A549 treated with Mapracorat at 1 μM for 4 hours (cell line): Measurements from ENCODE around the gene RNF150. TPM values are rescaled to one million over a fixed set of nuclear protein-coding genes. Genes with fewer than 3 reads are reported as not detected.

Experiments used
- total RNA-seq: library from RNA; stranded (reverse); fragments of 200-300 nt; extraction: Qiagen RNA extraction; gene quantifications from 5 replicates; pipeline ENCODE4 v1.2.3, GENCODE V29; 2022

The RNF150 gene
- total RNA-seq: 0.20 to 0.64 TPM (median 0.30 TPM) in 5 replicates

DNA sequence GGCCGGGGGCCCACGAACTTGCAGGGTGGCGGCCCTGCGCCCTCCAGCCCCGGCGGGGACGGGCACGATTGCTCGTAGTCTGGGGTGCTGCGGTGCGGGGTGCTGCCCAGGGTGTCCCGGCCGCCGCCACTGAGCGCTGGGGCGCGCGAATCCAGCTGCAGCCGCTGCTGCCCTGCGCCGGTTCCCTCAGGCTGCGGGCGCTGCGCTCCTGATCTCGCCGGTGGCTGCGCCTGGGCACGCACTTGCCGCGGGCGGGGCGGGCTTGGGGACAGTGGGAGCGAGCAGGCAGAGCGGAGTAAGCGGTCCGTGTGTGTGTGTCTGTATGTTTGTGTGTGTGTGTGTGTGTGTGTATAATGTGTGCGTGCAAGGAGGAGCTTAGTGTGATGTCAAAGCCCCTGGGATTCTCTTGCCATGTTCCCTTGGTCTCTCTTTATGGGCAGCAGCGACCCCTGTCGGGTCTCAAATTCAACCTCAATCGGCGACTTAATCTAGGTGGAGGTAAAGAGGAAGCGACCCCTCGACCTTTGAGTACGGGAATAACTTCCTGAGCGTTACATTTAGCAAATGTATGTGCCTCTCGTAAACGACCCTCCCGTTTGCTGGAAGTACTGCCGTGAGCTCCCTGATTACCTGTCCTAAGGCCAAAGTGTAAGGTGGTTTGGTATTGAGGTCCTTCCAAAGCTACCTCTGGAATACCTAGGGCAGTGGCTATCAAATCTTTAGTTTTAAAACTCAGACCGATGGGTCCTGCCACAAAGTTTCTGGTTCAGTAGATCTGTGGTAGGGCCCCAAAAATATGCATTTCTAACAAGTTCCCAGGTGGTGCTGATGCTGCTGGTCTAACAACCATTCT, at the start of gene RNF150:
TSS of gene RNF150 (minus strand) at position 324 of the 853 bp plus-strand sequence.

Other genes with a start within 250 kb of the RNF150 start
- 24.3 to 32.2 TPM (median 27.4 TPM) in 5 replicates for gene ZNF330, start 87.4 kb upstream of the RNF150 start, total RNA-seq